GM13976 (cell line): Measurements from ENCODE around the gene AKAP8L.
A peak's percentile ranks its signal among the peaks of the same experiment; 100 is the strongest.

Experiments used
- DNase-seq: peaks from one replicate; pipeline ENCODE4 v3.0.0; 2012; ENCODE audit warnings: low spot score
- CTCF ChIP-seq: IDR thresholded peaks from 2 replicates; pipeline ENCODE4 v1.5.1; 2012; ENCODE audit warnings: borderline replicate concordance, mild to moderate bottlenecking; ENCODE audit not compliant: insufficient read depth; ENCODE audit errors: extremely low read depth, missing control alignments, control extremely low read depth
- in situ Hi-C: fragments of 300-500 bp; cut with MboI; formaldehyde crosslinking; loops from one replicate; pipeline ENCODE4 v1.12.0; 2022; ENCODE audit warnings: low sequenced_read_pairs, mixed read lengths, inconsistent platforms; ENCODE audit not compliant: unreplicated experiment

AKAP8L gene

GRCh38 chr19:15453091-15453578 lies 34.3 kb upstream of the AKAP8L start:
- TF ChIP-seq CTCF: no peak
- no peak for DNase-seq
- in situ Hi-C loops: no loop called here

GRCh38 chr19:15452111-15453047 lies 33.6 kb upstream of the AKAP8L start:
- no peak for TF ChIP-seq CTCF

GRCh38 chr19:15450528-15450890 lies 31.7 kb upstream of the AKAP8L start:
- in situ Hi-C loops: no loop called here
- TF ChIP-seq CTCF: no peak
- no peak for DNase-seq

More at GRCh38 chr19:15452111-15453047, 33.6 kb upstream of the AKAP8L start:
- in situ Hi-C loops: no loop called here
- DNase-seq: no peak

GRCh38 chr19:15449620-15450527 lies 31.1 kb upstream of the AKAP8L start, which contains the start of gene WIZ:
WIZ (minus strand) TSS chr19:15449956; CDS start chr19:15448307, 1,649 bp downstream.
- in situ Hi-C loops: no loop called here
- peak; percentile 95 for DNase-seq
- no peak for TF ChIP-seq CTCF

GRCh38 chr19:15448778-15449619 lies 30.2 kb upstream of the AKAP8L start:
- TF ChIP-seq CTCF: no peak
- in situ Hi-C loops: no loop called here
- DNase-seq: peak; percentile 69

DNA sequence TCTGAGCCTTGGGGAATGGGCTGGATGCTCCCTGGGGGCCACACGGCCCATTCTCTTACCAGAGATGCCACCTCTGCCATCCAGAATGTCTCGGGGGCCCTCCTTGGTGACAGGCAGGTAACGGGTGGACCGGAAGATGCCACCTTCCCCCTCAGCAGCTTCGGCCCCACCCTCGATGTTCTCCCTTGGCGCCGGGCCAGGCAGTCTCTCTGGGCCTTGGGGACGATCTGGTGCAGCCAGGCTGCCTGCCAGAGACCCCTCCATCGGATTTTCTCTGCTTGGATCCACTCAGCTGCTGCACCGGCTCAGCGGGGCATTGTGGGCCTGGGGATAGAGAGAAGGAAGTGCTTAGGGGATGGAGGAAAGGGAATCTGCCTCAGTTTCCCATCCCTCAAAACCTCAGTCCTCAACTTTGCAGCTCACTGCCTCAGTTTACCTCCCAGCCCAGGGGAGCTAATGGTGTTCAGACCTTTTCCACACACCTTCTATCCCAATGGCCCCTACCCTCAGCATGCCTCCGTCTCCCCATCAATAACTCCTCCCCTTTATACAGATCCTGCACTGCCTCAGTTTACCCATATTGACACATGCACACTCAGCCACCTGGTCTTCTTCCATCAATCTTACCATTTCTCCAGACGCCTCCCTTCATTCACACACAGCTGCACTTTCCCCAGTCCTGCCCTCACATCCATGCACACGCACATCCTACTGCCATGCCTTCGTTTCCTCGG lies 29.4 kb upstream of the AKAP8L start:
- no peak for TF ChIP-seq CTCF
- DNase-seq: no peak
- in situ Hi-C loops: no loop called here
